ENCODE results near the gene HAPLN2. TPM values are rescaled to one million over a fixed set of nuclear protein-coding genes. Genes with fewer than 3 reads are reported as not detected.

The HAPLN2 gene
- total RNA-seq, 4 donors from 2014 or later: 0.79 TPM; not detected in 3

DNA sequence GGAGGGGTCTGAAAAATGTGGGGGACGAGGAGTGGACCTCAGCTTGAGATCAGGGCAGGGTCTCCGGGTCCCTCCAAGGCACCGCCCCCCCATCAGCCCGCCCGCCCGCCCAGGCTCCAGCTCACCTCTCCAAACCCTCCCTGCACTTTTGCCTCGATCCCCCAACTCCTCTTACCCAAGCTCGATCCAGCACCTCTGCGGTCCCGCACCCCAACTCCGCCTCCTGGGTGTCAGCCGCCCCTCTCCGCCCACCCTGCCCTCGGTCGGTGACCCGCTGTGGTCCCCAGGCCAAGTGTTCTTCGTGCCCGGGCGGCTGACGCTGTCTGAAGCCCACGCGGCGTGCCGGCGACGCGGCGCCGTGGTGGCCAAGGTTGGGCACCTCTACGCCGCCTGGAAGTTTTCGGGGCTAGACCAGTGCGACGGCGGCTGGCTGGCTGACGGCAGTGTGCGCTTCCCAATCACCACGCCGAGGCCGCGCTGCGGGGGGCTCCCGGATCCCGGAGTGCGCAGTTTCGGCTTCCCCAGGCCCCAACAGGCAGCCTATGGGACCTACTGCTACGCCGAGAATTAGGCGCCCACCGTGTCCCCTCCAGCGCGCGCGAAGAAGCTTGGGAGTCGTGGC, 5.7 kb downstream of the HAPLN2 start:
- no peak for DNase-seq
- intact Hi-C loops (cut with DNase I): no loop called here
- no peak overlapping the region for H3K27ac ChIP-seq
- 0% methylated on average over 5 to 21 of the region's 55 CpGs for WGBS, 2 donors
- no peaks in the 10 kb centered on the region for H3K36me3 ChIP-seq
- H3K4me1 ChIP-seq: peaks cover 17 to 23% of the 10 kb centered on the region in 2 donors
- H3K4me3 ChIP-seq (replicated peaks in 1 of 3): peak overlapping the region in 1 of 3 donors; percentile 19
- TF ChIP-seq, protein P1, sequence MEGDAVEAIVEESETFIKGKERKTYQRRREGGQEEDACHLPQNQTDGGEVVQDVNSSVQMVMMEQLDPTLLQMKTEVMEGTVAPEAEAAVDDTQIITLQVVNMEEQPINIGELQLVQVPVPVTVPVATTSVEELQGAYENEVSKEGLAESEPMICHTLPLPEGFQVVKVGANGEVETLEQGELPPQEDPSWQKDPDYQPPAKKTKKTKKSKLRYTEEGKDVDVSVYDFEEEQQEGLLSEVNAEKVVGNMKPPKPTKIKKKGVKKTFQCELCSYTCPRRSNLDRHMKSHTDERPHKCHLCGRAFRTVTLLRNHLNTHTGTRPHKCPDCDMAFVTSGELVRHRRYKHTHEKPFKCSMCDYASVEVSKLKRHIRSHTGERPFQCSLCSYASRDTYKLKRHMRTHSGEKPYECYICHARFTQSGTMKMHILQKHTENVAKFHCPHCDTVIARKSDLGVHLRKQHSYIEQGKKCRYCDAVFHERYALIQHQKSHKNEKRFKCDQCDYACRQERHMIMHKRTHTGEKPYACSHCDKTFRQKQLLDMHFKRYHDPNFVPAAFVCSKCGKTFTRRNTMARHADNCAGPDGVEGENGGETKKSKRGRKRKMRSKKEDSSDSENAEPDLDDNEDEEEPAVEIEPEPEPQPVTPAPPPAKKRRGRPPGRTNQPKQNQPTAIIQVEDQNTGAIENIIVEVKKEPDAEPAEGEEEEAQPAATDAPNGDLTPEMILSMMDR (IDR thresholded peaks at IDR 0.05): no peak
- TF ChIP-seq POLR2A (IDR thresholded peaks at IDR 0.05): no peak
- H3K9me3 ChIP-seq: no peaks in the 10 kb centered on the region
- peaks cover 16% of the 10 kb centered on the region for H3K27me3 ChIP-seq

DNA sequence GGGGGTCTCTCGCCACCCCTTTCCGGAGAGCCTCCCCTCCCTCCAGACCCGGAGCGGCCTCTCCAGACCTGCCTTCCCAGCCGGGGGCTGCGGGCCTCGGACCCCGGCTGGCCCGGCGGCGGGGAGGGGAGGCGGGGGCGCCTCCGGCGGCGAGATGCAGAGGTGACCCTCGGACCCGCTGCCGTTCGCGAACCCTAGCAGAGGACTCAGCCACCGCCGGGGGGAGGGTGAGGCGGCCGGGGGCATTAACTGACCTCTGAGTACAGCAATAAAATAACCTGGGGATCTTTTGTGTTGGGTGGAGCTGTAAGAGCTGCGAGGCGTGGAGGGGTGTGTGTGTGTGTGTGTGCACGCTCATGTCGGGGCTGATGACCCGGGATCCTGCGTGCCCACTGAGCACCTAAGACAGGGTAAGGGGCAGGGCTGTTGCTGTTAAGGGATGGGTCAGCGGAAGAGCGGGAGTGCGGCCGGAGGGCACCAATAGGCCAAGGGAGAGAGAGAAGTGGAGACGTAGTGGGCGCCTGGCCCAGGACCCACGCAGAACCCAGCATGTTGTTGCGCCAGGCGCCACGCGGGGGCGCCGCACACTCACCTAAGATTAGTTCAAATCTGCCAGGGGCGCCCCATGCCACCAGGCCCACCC, 6.3 kb downstream of the HAPLN2 start:
- Histone ChIP-seq H3K4me3 (replicated peaks in 1 of 3) (peak overlapping the region in 1 of 3 donors; percentile 19), H3K27ac (no peak overlapping the region), H3K4me1 (peaks cover 17 to 23% of the 10 kb centered on the region in 2 donors), H3K36me3 (no peaks in the 10 kb centered on the region), H3K27me3 (peaks cover 16% of the 10 kb centered on the region), H3K9me3 (no peaks in the 10 kb centered on the region)
- 0 to 1% methylated on average over 25 to 39 of the region's 45 CpGs for WGBS, 2 donors
- TF ChIP-seq POLR2A (IDR thresholded peaks at IDR 0.05): no peak
- TF ChIP-seq, protein P1 (IDR thresholded peaks at IDR 0.05): peak; percentile 55 to 76 (median 58)
- intact Hi-C loops (cut with DNase I): no loop called here
- peak; percentile 48 to 49 for DNase-seq

DNA sequence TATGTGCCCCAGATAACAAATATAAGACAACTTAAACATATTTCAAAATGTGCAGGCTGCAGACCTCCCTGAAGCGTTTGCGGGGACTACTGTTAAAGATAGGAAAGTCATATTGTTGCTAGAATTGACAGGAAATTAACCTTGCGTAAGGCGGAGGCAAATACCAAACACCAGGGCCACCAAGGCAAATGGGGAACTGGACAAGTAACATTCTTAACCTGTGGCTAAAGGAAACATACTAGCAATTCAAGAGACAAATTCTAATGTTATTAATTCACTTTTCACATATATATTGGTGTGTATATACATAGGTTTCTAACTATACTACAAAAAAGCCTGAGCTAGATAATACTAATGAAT, 6.8 kb downstream of the HAPLN2 start:
- intact Hi-C loops (cut with DNase I): no loop called here
- no peak for TF ChIP-seq POLR2A (IDR thresholded peaks at IDR 0.05)
- TF ChIP-seq, protein P1 (IDR thresholded peaks at IDR 0.05): no peak
- Histone ChIP-seq H3K27me3 (peaks cover 16% of the 10 kb centered on the region), H3K4me1 (peaks cover 17 to 23% of the 10 kb centered on the region in 2 donors), H3K36me3 (no peaks in the 10 kb centered on the region), H3K27ac (no peak overlapping the region), H3K4me3 (replicated peaks in 1 of 3) (no peak overlapping the region), H3K9me3 (no peaks in the 10 kb centered on the region)
- WGBS, 2 donors: 42 to 47% methylated on average over 4 of the region's 4 CpGs
- DNase-seq: no peak

DNA sequence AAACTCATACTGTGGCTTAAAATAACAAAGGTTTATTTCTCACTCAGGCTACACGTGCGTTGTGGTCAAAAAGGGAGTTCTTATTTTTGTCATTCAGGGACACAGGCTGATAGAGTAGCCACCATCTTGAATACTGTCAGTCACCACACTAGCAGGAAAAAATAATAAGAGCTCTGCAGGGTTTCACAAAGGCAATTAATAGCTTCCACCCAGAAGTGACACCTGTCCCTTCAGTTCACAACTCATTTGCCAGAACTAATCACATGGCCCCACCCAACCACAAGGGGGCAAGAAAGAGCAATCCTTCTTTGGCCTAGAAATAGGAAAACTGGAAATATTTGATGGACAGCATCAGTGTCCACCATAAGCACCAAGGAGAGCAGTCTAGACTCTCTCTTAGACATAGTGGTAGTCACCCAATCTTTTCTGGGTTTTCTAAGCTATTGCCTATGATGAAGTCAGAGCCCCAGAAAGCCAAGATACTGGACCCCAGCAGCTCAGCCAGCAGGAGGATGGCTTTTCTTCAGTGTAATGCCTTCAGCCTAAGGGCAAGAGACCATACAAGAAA, 8.2 kb downstream of the HAPLN2 start:
- TF ChIP-seq, protein P1 (IDR thresholded peaks at IDR 0.05): peak in 5 of 6 experiments; percentile 19 to 55 (median 41)
- TF ChIP-seq POLR2A (IDR thresholded peaks at IDR 0.05): no peak
- DNase-seq: peak; percentile 32 to 35
- 63 to 69% methylated on average over 2 of the region's 2 CpGs for WGBS, 2 donors
- Histone ChIP-seq H3K36me3 (no peaks in the 10 kb centered on the region), H3K27me3 (peaks cover 16% of the 10 kb centered on the region), H3K9me3 (no peaks in the 10 kb centered on the region), H3K27ac (no peak overlapping the region), H3K4me1 (peaks cover 17 to 23% of the 10 kb centered on the region in 2 donors), H3K4me3 (replicated peaks in 1 of 3) (no peak overlapping the region)
- intact Hi-C loops (cut with DNase I): no loop called here

All from thyroid gland (tissue), 4 donors.